Stimulated activated CD4-positive, alpha-beta T cell treated with anti-CD3 and anti-CD28 coated beads, Interleukin-1b, Interleukin-23, amount 100 ng/mL, for 1 hour (primary cell): ENCODE measurements around the gene TMEM223.
A peak's percentile ranks its signal among the peaks of the same experiment; 100 is the strongest.
"Not testable (repeated sequence)": the region's sequence is repeated elsewhere in the genome, so short reads cannot be mapped to it uniquely, and the experiment has no call there.

Experiments used
- DNase-seq, 2 donors: peaks; one replicate each; pipeline ENCODE4 v3.0.0-alpha.2; 2020; ENCODE audit warnings: low read depth in 2 of 2

The TMEM223 gene

GRCh38 chr11:62791501-62792201 lies at the start of gene TMEM223:
Gene TMEM223 (minus strand): TSS chr11:62792006. CDS start chr11:62791994, 12 bp downstream.
- peak; percentile 68 to 88 for DNase-seq

GRCh38 chr11:62840721-62841360 lies 49.0 kb upstream of the TMEM223 start:
- peak in 1 of 2 donors; percentile 62 for DNase-seq

GRCh38 chr11:62839050-62839945 lies 47.5 kb upstream of the TMEM223 start, which contains the start of gene WDR74:
Gene WDR74 (minus strand): TSS chr11:62839590. CDS start chr11:62839570, 20 bp downstream.
- DNase-seq, result peak; percentile 68 to 70

- no peak for DNase-seq
Observed at GRCh38 chr11:62835336-62835735, 43.5 kb upstream of the TMEM223 start.

GRCh38 chr11:62832336-62833234 lies 40.8 kb upstream of the TMEM223 start, which contains the start of gene TEX54:
Gene TEX54 (minus strand): TSS chr11:62832841.
- DNase-seq, result no peak

- peak; percentile 99 for DNase-seq
Observed at GRCh38 chr11:62831520-62832335, 39.9 kb upstream of the TMEM223 start, which contains the start of gene STX5. Gene STX5 (minus strand): TSS chr11:62832051. CDS start chr11:62831243, 808 bp downstream.

- DNase-seq, result no peak
Observed at GRCh38 chr11:62830904-62831519, 39.2 kb upstream of the TMEM223 start.

- DNase-seq, result not testable (repeated sequence)
Observed at GRCh38 chr11:62828130-62828529, 36.3 kb upstream of the TMEM223 start.

- DNase-seq, result no peak
Observed at GRCh38 chr11:62823677-62824076, 31.9 kb upstream of the TMEM223 start.

GRCh38 chr11:62817129-62817528 lies 25.3 kb upstream of the TMEM223 start:
- no peak for DNase-seq

GRCh38 chr11:62816557-62816956 lies 24.8 kb upstream of the TMEM223 start:
- no peak for DNase-seq

GRCh38 chr11:62811659-62812058 lies 19.9 kb upstream of the TMEM223 start:
- DNase-seq, result no peak

- no peak for DNase-seq
Observed at GRCh38 chr11:62810748-62811147, 18.9 kb upstream of the TMEM223 start.

GRCh38 chr11:62806611-62807121 lies 14.9 kb upstream of the TMEM223 start:
- no peak for DNase-seq

GRCh38 chr11:62805961-62806441 lies 14.2 kb upstream of the TMEM223 start:
- no peak for DNase-seq

GRCh38 chr11:62805076-62805892 lies 13.5 kb upstream of the TMEM223 start, which contains the start of gene NXF1:
Gene NXF1 (minus strand): TSS chr11:62805440. CDS start chr11:62805356, 84 bp downstream.
- peak; percentile 93 to 94 for DNase-seq

- DNase-seq, result peak in 1 of 2 donors; percentile 19
Observed at GRCh38 chr11:62804310-62805075, 12.7 kb upstream of the TMEM223 start.
